GM12878 (cell line): ENCODE measurements around the gene RAD51B.

ENCODE experiments used
- ASH2L ChIP-seq: fragments of 300-600, 200-600 bp; sonication (generic); IDR thresholded peaks from 2 replicates; pipeline ENCODE4 v1.6.1; 2017; ENCODE audit warnings: low read depth, mild to moderate bottlenecking, borderline replicate concordance
- BCLAF1 ChIP-seq: fragments of 450-650 bp; IDR thresholded peaks from 2 replicates; pipeline ENCODE4 v1.6.1; 2017; ENCODE audit warnings: antibody characterized with exemption, mild to moderate bottlenecking, moderate library complexity
- EZH2 ChIP-seq: IDR thresholded peaks from 2 replicates; pipeline ENCODE4 v1.6.1; 2012; ENCODE audit warnings: low read depth, mild to moderate bottlenecking, control low read depth, inconsistent platforms, low read length, borderline replicate concordance; ENCODE audit not compliant: control insufficient read depth
- POLR2A ChIP-seq: IDR thresholded peaks from 2 replicates; pipeline ENCODE4 v1.6.1; 2011; ENCODE audit warnings: low read depth, mild to moderate bottlenecking, low read length

- TF ChIP-seq POLR2A = no peak
- TF ChIP-seq EZH2 = no peak
- no peak for TF ChIP-seq BCLAF1
- TF ChIP-seq ASH2L = no peak
Measured at GRCh38 chr14:68414121-68414520, 594.5 kb downstream of the RAD51B start.
